Heart right ventricle (tissue), 16 donors: ENCODE results near the gene PTPRG. TPM values are rescaled to one million over a fixed set of nuclear protein-coding genes. Genes with fewer than 3 reads are reported as not detected.
A peak's percentile ranks its signal among the peaks of the same experiment; 100 is the strongest.

Experiments
- ATAC-seq, 8 donors: fragments of 200-7000 bp; cut with Tn5 transposase; one replicate each; pipeline ENCODE4 v1.9.1; 2020; ENCODE audit warnings: mild to moderate bottlenecking in 8 of 8, moderate library complexity in 8 of 8, moderate number of reproducible peaks in 1 of 8
- DNase-seq, 2 donors: peaks; one replicate each; pipeline ENCODE4 v3.0.0-alpha.2; 2020
- H3K27ac ChIP-seq, 10 donors: fragments of 200-600 bp; sonication (generic) in 2 of 10; one replicate each; pipeline versions ENCODE4 v1.5.0 to v1.8.0; 2020 to 2022; ENCODE audit warnings: mild to moderate bottlenecking in 3 of 10
- H3K27me3 ChIP-seq, 7 donors: fragments of 200-600 bp; one replicate each; pipeline ENCODE4 v1.8.0; 2021 to 2022; ENCODE audit warnings: mild to moderate bottlenecking in 2 of 7
- H3K36me3 ChIP-seq, 9 donors: fragments of 200-600 bp; sonication (generic) in 1 of 9; one replicate each; pipeline versions ENCODE4 v1.5.0 to v1.8.0; 2020 to 2022; ENCODE audit warnings: mild to moderate bottlenecking in 2 of 9
- H3K4me1 ChIP-seq, 9 donors: fragments of 200-600 bp; sonication (generic) in 1 of 9; one replicate each; pipeline versions ENCODE4 v1.5.0 to v1.8.0; 2020 to 2022; ENCODE audit warnings: mild to moderate bottlenecking in 4 of 9
- H3K4me3 ChIP-seq, 10 donors: fragments of 200-600 bp; sonication (generic) in 2 of 10; one replicate each; pipeline versions ENCODE4 v1.5.0 to v1.8.0; 2020 to 2022; ENCODE audit warnings: mild to moderate bottlenecking in 7 of 10, moderate library complexity in 2 of 10
- H3K9me3 ChIP-seq, 11 donors: fragments of 200-600 bp in 10 of 11; sonication (generic) in 2 of 11; one replicate each; pipeline versions ENCODE4 v1.5.0 to v1.8.0; 2013 to 2022; ENCODE audit warnings: mild to moderate bottlenecking in 2 of 11, control low read depth in 1 of 11, moderate library complexity in 1 of 11
- CTCF ChIP-seq, 9 donors: fragments of 200-600 bp; sonication (generic) in 2 of 9; IDR thresholded peaks; one replicate each; pipeline versions ENCODE4 v1.5.0 to v1.8.0; 2021 to 2022; ENCODE audit warnings: antibody characterized with exemption in 9 of 9, mild to moderate bottlenecking in 5 of 9, moderate library complexity in 1 of 9
- WGBS, 2 donors: extraction: QIAGEN DNeasy Blood & Tissue Kit; methylation state at CpG; one replicate each; pipeline ENCODE4 v1.1.7; 2013; ENCODE audit warnings: inconsistent platforms in 1 of 2; 5-methylcytosine and 5-hydroxymethylcytosine counted together
- intact Hi-C, 10 donors: fragments of 100-400 bp; cut with DNase I; formaldehyde crosslinking; loops; one replicate each; pipeline versions ENCODE4 v1.11.1 to v1.14.2; 2022
- polyA plus RNA-seq, 2 donors: library from polyadenylated mRNA; stranded (reverse); fragments of 200-250 nt; gene quantifications; one replicate each; pipeline ENCODE4 v1.2.3, GENCODE V29; 2013
- total RNA-seq, 10 donors: library from RNA; stranded (reverse); fragmentation: NEBNext Ultra II Directional in 3 of 10; extraction: Animal tissue kit (Norgen Biotek cat#: 25700) in 3 of 10; gene quantifications; one replicate each; pipeline versions ENCODE4 v1.2.1 to v1.2.4, GENCODE V29; 2021 to 2023
- donor health status: Arrhythmogenic right ventricular cardiomyopathy.
- donor health status: ischemic (EF 13 %, LVEDD 7.1; RV severe dilation, severe dysfunction).
- donor health status: healthy with polysubstance abuse.
- donor health status: DM: no; HTN: yes; CAD: no.
- donor health status: DM: no; HTN: no; CAD: no.
- donor health status: ischemic (EF 25% LVEDD 6.9; RV normal size, moderate dysfunction).
- donor health status: ischemic (EF 25% LVEDD 5.7; RV mildly dilated, moderate dysfunction).
- donor health status: healthy.
- donor health status: DM: yes; HTN: yes; CAD: no.
- donor health status: Ischemic cardiomyopathy.
- donor health status: ischemic (EF 35%, LVEDD 5.7; RV mildly dilated, moderate dysfunction).
- donor health status: nonischemic (EF 11% LVEDD 7.7; RV severe dilation, severe dysfunction).
- donor health status: DM: yes; HTN: yes; CAD: no.
- donor health status: PGD.
- donor health status: ischemic (EF 29% LVEDD 5.4; RV normal size, mild dysfunction).
- donor health status: nonischemic (EF 23%, LVEDD 6.1; RV moderate dilation, normal function).

Gene PTPRG
- total and polyA plus RNA-seq, 12 donors = 10.1 to 38.3 (median 32.6) TPM

- H3K27ac ChIP-seq = no peak overlapping the region
- no peaks in the 10 kb centered on the region for H3K27me3 ChIP-seq
- no peak for ATAC-seq
- H3K9me3 ChIP-seq = no peaks in the 10 kb centered on the region
- peaks cover 0 to 23% (median 0%) of the 10 kb centered on the region in 9 donors for H3K4me1 ChIP-seq
- H3K36me3 ChIP-seq = no peaks in the 10 kb centered on the region
- 78 to 86% methylated on average over 3 of the region's 3 CpGs for WGBS, 2 donors
- no peak overlapping the region for H3K4me3 ChIP-seq
- TF ChIP-seq CTCF (IDR thresholded peaks at IDR 0.05) = peak in 4 of 9 donors; percentile 11 to 38 (median 12)
- peak in 1 of 2 donors; percentile 13 for DNase-seq
- intact Hi-C loops = no loop called here
Observed at GRCh38 chr3:62051506-62051905, 490.1 kb downstream of the PTPRG start.

GRCh38 chr3:62052331-62052730 lies 491.0 kb downstream of the PTPRG start:
- peaks cover 0 to 26% (median 5%) of the 10 kb centered on the region in 9 donors for H3K4me1 ChIP-seq
- no peak overlapping the region for H3K4me3 ChIP-seq
- intact Hi-C loops = no loop called here
- TF ChIP-seq CTCF (IDR thresholded peaks at IDR 0.05) = no peak
- no peaks in the 10 kb centered on the region for H3K36me3 ChIP-seq
- H3K27ac ChIP-seq = no peak overlapping the region
- no peaks in the 10 kb centered on the region for H3K9me3 ChIP-seq
- ATAC-seq (no peak), DNase-seq (no peak)
- 97 to 100% methylated on average over 2 of the region's 2 CpGs for WGBS, 2 donors
- H3K27me3 ChIP-seq = no peaks in the 10 kb centered on the region

- Histone ChIP-seq H3K27ac (no peak overlapping the region), H3K4me1 (peaks cover 0 to 16% (median 8%) of the 10 kb centered on the region in 9 donors), H3K4me3 (no peak overlapping the region), H3K36me3 (no peaks in the 10 kb centered on the region), H3K9me3 (no peaks in the 10 kb centered on the region), H3K27me3 (no peaks in the 10 kb centered on the region)
- 79 to 85% methylated on average over 5 of the region's 5 CpGs for WGBS, 2 donors
- intact Hi-C loops = no loop called here
- ATAC-seq (peak in 2 of 8 donors; percentile 47 to 66), DNase-seq (no peak)
- TF ChIP-seq CTCF (IDR thresholded peaks at IDR 0.05) = no peak
Observed at GRCh38 chr3:62056658-62057057, 495.3 kb downstream of the PTPRG start.

GRCh38 chr3:62057339-62058047 lies 496.1 kb downstream of the PTPRG start:
- peak in 4 of 8 donors; percentile 28 to 32 (median 32) for ATAC-seq
- Histone ChIP-seq H3K9me3 (no peaks in the 10 kb centered on the region), H3K27ac (no peak overlapping the region), H3K36me3 (no peaks in the 10 kb centered on the region), H3K4me1 (peaks cover 0 to 16% (median 8%) of the 10 kb centered on the region in 9 donors), H3K27me3 (no peaks in the 10 kb centered on the region), H3K4me3 (no peak overlapping the region)
- WGBS, 2 donors = 77 to 81% methylated on average over 4 of the region's 4 CpGs
- DNase-seq = no peak
- TF ChIP-seq CTCF (IDR thresholded peaks at IDR 0.05) = no peak
- intact Hi-C loops = no loop called here
